A549 (cell line): ENCODE data around the gene CDKN2D. TPM values are rescaled to one million over a fixed set of nuclear protein-coding genes. Genes with fewer than 3 reads are reported as not detected.

ENCODE experiments used
- ATAC-seq, 2 experiments: fragments of 200-7000 bp in 1 of 2; fragments of >200 bp in 1 of 2; cut with Nextera tagmentation in 1 of 2; cut with Tn5 transposase in 1 of 2; 3 replicates each; pipeline versions ENCODE4 v1.8.0 to v1.9.1; 2018 to 2020; ENCODE audit warnings: mild to moderate bottlenecking in 1 of 2, moderate library complexity in 1 of 2
- CTCF ChIA-PET: fragments of 300-600 bp; sonication (Branson Sonifier 250); formaldehyde crosslinking; extraction: SDS; loops from one replicate; lab custom pipeline; 2021; ENCODE audit warnings: antibody characterized with exemption, inconsistent platforms; lab: Yijun Ruan, JAX
- POLR2A ChIA-PET: fragments of 350-600 bp; formaldehyde crosslinking; extraction: SDS; loops from one replicate; lab custom pipeline; 2021; ENCODE audit warnings: antibody characterized with exemption, inconsistent platforms; lab: Yijun Ruan, JAX
- DNase-seq, 2 experiments: peaks; one replicate each; pipeline versions ENCODE4 v3.0.0 to v3.0.0-alpha.2; 2011 to 2016; ENCODE audit warnings: low read depth in 1 of 2, low spot score in 1 of 2
- FAIRE-seq: peaks from 2 replicates; lab custom pipeline; 2011; peaks lifted over from hg19 to GRCh38; lab: Jason Lieb, UNC
- H3K27ac ChIP-seq, 2 experiments: fragments of >200 bp; sonication (Bioruptor Twin); formaldehyde crosslinking; 3 replicates each; pipeline ENCODE4 v1.5.1; 2016 to 2017
- H3K4me1 ChIP-seq: fragments of >200 bp; sonication (Bioruptor Twin); formaldehyde crosslinking; 3 replicates; pipeline ENCODE4 v1.6.1; 2016
- H3K4me2 ChIP-seq: fragments of >200 bp; sonication (Bioruptor Twin); formaldehyde crosslinking; 3 replicates; pipeline ENCODE4 v1.6.1; 2016
- H3K4me3 ChIP-seq: fragments of >200 bp; sonication (Bioruptor Twin); formaldehyde crosslinking; 3 replicates; pipeline ENCODE4 v1.5.1; 2016
- H3K9me3 ChIP-seq: fragments of >200 bp; sonication (Bioruptor Twin); formaldehyde crosslinking; 3 replicates; pipeline ENCODE4 v1.6.1; 2016
- CEBPB ChIP-seq, 2 experiments: fragments of >200 bp in 1 of 2; sonication (Bioruptor Twin) in 1 of 2; formaldehyde crosslinking in 1 of 2; IDR thresholded peaks; 2 replicates each; pipeline ENCODE4 v1.6.1; 2012 to 2016
- CHD2 ChIP-seq: fragments of 150-350 bp; IDR thresholded peaks from 2 replicates; pipeline ENCODE4 v1.6.1; 2014; ENCODE audit warnings: low read length; ENCODE audit not compliant: partially characterized antibody
- CHD4 ChIP-seq: fragments of 200-600 bp; sonication (generic); IDR thresholded peaks from 2 replicates; pipeline ENCODE4 v1.6.1; 2016; ENCODE audit warnings: antibody characterized with exemption, mild to moderate bottlenecking, borderline replicate concordance
- ELK1 ChIP-seq: fragments of 150-350 bp; IDR thresholded peaks from 2 replicates; pipeline ENCODE4 v1.6.1; 2014; ENCODE audit warnings: low read depth, mild to moderate bottlenecking, low read length
- EP300 ChIP-seq, 2 experiments: fragments of >200 bp; sonication (Bioruptor Twin); formaldehyde crosslinking; IDR thresholded peaks; 2 replicates in 1 of 2; 3 replicates in 1 of 2; pipeline ENCODE4 v1.6.1; 2016 to 2017
- FOSB ChIP-seq: fragments of 250-450 bp; sonication (Bioruptor Pico); IDR thresholded peaks from 2 replicates; pipeline ENCODE4 v1.5.0; 2020; ENCODE audit warnings: mild to moderate bottlenecking, moderate library complexity
- FOSL2 ChIP-seq, 2 experiments: fragments of 450-650 bp in 1 of 2; fragments of >200 bp in 1 of 2; sonication (Bioruptor Twin) in 1 of 2; formaldehyde crosslinking; IDR thresholded peaks; 2 replicates each; pipeline versions ENCODE4 v1.5.0 to v1.6.1; 2016 to 2020; ENCODE audit warnings: mild to moderate bottlenecking in 1 of 2, moderate library complexity in 1 of 2
- FOXS1 ChIP-seq: fragments of 250-450 bp; sonication (Bioruptor Pico); IDR thresholded peaks from 2 replicates; pipeline ENCODE4 v1.5.0; 2020; ENCODE audit warnings: mild to moderate bottlenecking, moderate library complexity
- HDAC2 ChIP-seq: fragments of 200-600 bp; sonication (generic); IDR thresholded peaks from 2 replicates; pipeline ENCODE4 v1.6.1; 2016
- HES2 ChIP-seq: fragments of >200 bp; sonication (Bioruptor Twin); formaldehyde crosslinking; IDR thresholded peaks from 2 replicates; pipeline ENCODE4 v1.6.1; 2016
- HEYL ChIP-seq: fragments of 250-450 bp; sonication (Bioruptor Pico); IDR thresholded peaks from 2 replicates; pipeline ENCODE4 v1.8.0; 2021; ENCODE audit warnings: mild to moderate bottlenecking, moderate library complexity
- HOXA7 ChIP-seq: fragments of 250-450 bp; sonication (Bioruptor Pico); IDR thresholded peaks from 2 replicates; pipeline ENCODE4 v1.5.0; 2020; ENCODE audit warnings: mild to moderate bottlenecking, moderate library complexity
- JUN ChIP-seq, 2 experiments: fragments of >200 bp; sonication (Bioruptor Twin); formaldehyde crosslinking; IDR thresholded peaks; 2 replicates in 1 of 2; 3 replicates in 1 of 2; pipeline ENCODE4 v1.6.1; 2016 to 2017
- JUNB ChIP-seq: fragments of >200 bp; sonication (Bioruptor Twin); formaldehyde crosslinking; IDR thresholded peaks from 2 replicates; pipeline ENCODE4 v1.6.1; 2016
- KDM5A ChIP-seq: fragments of 200-600 bp; sonication (generic); IDR thresholded peaks from 2 replicates; pipeline ENCODE4 v1.6.1; 2016; ENCODE audit warnings: antibody characterized with exemption, mild to moderate bottlenecking
- NFE2L2 ChIP-seq: fragments of 150-350 bp; conservative IDR thresholded peaks from 2 replicates; pipeline ENCODE4 v1.6.1; 2014; ENCODE audit warnings: low read length
- NPAS2 ChIP-seq: fragments of 250-450 bp; sonication (Bioruptor Pico); IDR thresholded peaks from 2 replicates; pipeline ENCODE4 v1.8.0; 2022; ENCODE audit warnings: mild to moderate bottlenecking, moderate library complexity, borderline replicate concordance
- POLR2AphosphoS2 ChIP-seq: conservative IDR thresholded peaks from 2 replicates; pipeline ENCODE4 v1.6.1; 2012; ENCODE audit warnings: low read length, improper control_type of control experiment, inconsistent platforms
- RFX5 ChIP-seq: fragments of 450-650 bp; IDR thresholded peaks from 2 replicates; pipeline ENCODE4 v1.7.1; 2014; ENCODE audit warnings: antibody characterized with exemption, mild to moderate bottlenecking, moderate library complexity
- RNF2 ChIP-seq: fragments of 200-600 bp; sonication (generic); IDR thresholded peaks from 2 replicates; pipeline ENCODE4 v1.6.1; 2016; ENCODE audit warnings: low read depth, mild to moderate bottlenecking, antibody characterized with exemption, moderate library complexity, borderline replicate concordance
- SMC3 ChIP-seq: fragments of >200 bp; sonication (Bioruptor Twin); formaldehyde crosslinking; IDR thresholded peaks from 3 replicates; pipeline ENCODE4 v1.6.1; 2018; ENCODE audit warnings: inconsistent platforms
- TFCP2L1 ChIP-seq: fragments of 250-450 bp; sonication (Bioruptor Pico); IDR thresholded peaks from 2 replicates; pipeline ENCODE4 v1.5.0; 2021; ENCODE audit warnings: mild to moderate bottlenecking
- TP53 ChIP-seq: fragments of 250-450 bp; sonication (Bioruptor Pico); IDR thresholded peaks from 2 replicates; pipeline ENCODE4 v1.5.0; 2021; ENCODE audit warnings: mild to moderate bottlenecking, moderate library complexity
- ZNF302 ChIP-seq: fragments of 250-450 bp; sonication (Bioruptor Pico); IDR thresholded peaks from 2 replicates; pipeline ENCODE4 v1.9.0; 2021; ENCODE audit warnings: inconsistent platforms, mild to moderate bottlenecking, moderate library complexity
- WGBS: methylation state at CpG from one replicate; pipeline ENCODE4 v1.1.6; 2017; ENCODE audit errors: missing lambda C conversion rate; 5-methylcytosine and 5-hydroxymethylcytosine counted together
- polyA plus RNA-seq, 4 experiments: library from polyadenylated mRNA; depleted of rRNA in 3 of 4; stranded (reverse); fragments of >200 nt; fragmentation: RNase III in 1 of 4; extraction: RNeasy Plus Mini Kit Qiagen cat#74134 plus additional on column Dnase treatment in 1 of 4; gene quantifications; 2 replicates in 3 of 4; 3 replicates in 1 of 4; pipeline ENCODE4 v1.2.3, GENCODE V29; 2011 to 2017
- TF ChIP-seq, protein P1 (sequence below): IDR thresholded peaks from 2 replicates; pipeline ENCODE4 v1.6.1; 2012; ENCODE audit warnings: low read depth, borderline replicate concordance
- TF ChIP-seq, protein P2 (sequence below): fragments of 250-450 bp; sonication (Bioruptor Pico); IDR thresholded peaks from 2 replicates; pipeline ENCODE4 v1.5.0; 2021; ENCODE audit warnings: mild to moderate bottlenecking, moderate library complexity, borderline replicate concordance
- TF ChIP-seq, protein P3 (sequence below): fragments of 250-450 bp; sonication (Bioruptor Pico); IDR thresholded peaks from 2 replicates; pipeline ENCODE4 v1.5.0; 2020; ENCODE audit warnings: low read depth, mild to moderate bottlenecking, moderate library complexity
- TF ChIP-seq, protein P4 (sequence below): fragments of 450-650 bp; IDR thresholded peaks from 2 replicates; pipeline ENCODE4 v1.6.1; 2014; ENCODE audit warnings: antibody characterized with exemption

The CDKN2D gene
- polyA plus RNA-seq, 2 of the 4 experiments (the other 2 are of a cell fraction) = 3.1 to 4.3 TPM

GRCh38 chr19:10587839-10588150, 19.0 kb upstream of the CDKN2D start:
- TF ChIP-seq HEYL (CRISPR knock-in tag) = no peak
- no peak for TF ChIP-seq NFE2L2
- TF ChIP-seq, protein P1, sequence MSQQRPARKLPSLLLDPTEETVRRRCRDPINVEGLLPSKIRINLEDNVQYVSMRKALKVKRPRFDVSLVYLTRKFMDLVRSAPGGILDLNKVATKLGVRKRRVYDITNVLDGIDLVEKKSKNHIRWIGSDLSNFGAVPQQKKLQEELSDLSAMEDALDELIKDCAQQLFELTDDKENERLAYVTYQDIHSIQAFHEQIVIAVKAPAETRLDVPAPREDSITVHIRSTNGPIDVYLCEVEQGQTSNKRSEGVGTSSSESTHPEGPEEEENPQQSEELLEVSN = no peak
- TF ChIP-seq, protein P2, sequence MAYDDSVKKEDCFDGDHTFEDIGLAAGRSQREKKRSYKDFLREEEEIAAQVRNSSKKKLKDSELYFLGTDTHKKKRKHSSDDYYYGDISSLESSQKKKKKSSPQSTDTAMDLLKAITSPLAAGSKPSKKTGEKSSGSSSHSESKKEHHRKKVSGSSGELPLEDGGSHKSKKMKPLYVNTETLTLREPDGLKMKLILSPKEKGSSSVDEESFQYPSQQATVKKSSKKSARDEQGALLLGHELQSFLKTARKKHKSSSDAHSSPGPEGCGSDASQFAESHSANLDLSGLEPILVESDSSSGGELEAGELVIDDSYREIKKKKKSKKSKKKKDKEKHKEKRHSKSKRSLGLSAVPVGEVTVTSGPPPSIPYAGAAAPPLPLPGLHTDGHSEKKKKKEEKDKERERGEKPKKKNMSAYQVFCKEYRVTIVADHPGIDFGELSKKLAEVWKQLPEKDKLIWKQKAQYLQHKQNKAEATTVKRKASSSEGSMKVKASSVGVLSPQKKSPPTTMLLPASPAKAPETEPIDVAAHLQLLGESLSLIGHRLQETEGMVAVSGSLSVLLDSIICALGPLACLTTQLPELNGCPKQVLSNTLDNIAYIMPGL (CRISPR knock-in tag) = no peak
- TF ChIP-seq NPAS2 = no peak
- TF ChIP-seq FOSL2 (IDR thresholded peaks at IDR 0.05) = no peak
- no peak for TF ChIP-seq FOSL2 (CRISPR knock-in tag; IDR thresholded peaks at IDR 0.05)
- TF ChIP-seq CHD2 = no peak
- no peak for TF ChIP-seq TFCP2L1
- TF ChIP-seq, protein P3, sequence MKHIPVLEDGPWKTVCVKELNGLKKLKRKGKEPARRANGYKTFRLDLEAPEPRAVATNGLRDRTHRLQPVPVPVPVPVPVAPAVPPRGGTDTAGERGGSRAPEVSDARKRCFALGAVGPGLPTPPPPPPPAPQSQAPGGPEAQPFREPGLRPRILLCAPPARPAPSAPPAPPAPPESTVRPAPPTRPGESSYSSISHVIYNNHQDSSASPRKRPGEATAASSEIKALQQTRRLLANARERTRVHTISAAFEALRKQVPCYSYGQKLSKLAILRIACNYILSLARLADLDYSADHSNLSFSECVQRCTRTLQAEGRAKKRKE (CRISPR knock-in tag) = no peak
- TF ChIP-seq TP53 = no peak
- TF ChIP-seq EP300 (IDR thresholded peaks at IDR 0.05) = no peak
- TF ChIP-seq, protein P4, sequence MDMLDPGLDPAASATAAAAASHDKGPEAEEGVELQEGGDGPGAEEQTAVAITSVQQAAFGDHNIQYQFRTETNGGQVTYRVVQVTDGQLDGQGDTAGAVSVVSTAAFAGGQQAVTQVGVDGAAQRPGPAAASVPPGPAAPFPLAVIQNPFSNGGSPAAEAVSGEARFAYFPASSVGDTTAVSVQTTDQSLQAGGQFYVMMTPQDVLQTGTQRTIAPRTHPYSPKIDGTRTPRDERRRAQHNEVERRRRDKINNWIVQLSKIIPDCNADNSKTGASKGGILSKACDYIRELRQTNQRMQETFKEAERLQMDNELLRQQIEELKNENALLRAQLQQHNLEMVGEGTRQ = no peak
- no peak for TF ChIP-seq POLR2AphosphoS2
- no peak for TF ChIP-seq HOXA7 (CRISPR knock-in tag)
- TF ChIP-seq FOSB (CRISPR knock-in tag) = no peak
- TF ChIP-seq KDM5A = no peak
- TF ChIP-seq CHD4 = no peak
- no peak for TF ChIP-seq ELK1
- ATAC-seq (no peak), FAIRE-seq (no peak), DNase-seq (no peak)
- Histone ChIP-seq H3K4me3 (no peak overlapping the region), H3K4me2 (no peak overlapping the region), H3K9me3 (no peaks in the 10 kb centered on the region), H3K4me1 (no peaks in the 10 kb centered on the region), H3K27ac (no peak overlapping the region)
- ChIA-PET CTCF (interaction anchor here (0.7 to 5.4 kb wide), 4 partner anchors 57 to 662 kb away, joined by 3 to 27 read pairs (median 4); no protein-coding TSS in a partner anchor), POLR2A (no interaction called here)
- 67% methylated on average over 2 of the region's 2 CpGs for WGBS

DNA sequence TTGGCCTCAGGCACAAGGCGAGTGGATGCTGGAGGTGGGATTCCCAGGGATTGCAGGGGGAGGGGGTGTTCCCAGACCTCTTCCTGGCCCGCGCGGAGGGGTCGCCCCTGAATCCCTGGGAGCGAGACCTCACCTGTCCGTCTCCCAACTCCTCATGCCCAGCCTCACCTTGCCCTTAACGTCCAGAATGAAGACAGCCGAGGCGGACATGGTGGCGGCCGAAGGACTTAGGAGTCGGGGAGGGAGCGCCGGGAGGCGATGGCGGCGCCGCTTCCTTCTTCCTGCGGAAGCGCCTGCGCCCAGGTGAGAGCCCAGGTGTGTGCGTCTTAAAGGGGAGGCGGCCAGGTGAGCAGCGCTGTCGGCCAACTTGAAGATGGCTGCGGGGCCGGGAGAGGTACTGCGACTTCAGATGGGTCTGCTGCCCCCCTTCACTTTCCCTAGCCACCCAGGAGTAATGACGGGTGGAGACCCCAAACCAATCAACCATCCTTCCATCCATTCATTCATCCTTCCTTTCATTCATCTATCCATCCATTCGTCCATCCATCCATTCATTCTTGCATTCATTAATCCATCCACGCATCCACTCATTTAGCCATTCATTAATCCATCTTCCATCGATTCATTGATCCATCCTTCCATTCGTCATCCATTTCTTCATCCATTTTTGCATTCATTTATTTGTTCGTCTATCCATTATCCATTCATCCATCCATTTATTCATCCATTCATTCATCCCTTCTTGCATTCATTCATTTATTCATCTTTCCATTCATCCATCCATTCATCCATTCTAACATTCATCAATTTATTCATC, 18.5 kb upstream of the CDKN2D start, which contains the start of gene AP1M2:
Gene AP1M2 (minus strand): TSS at position 291 of the 817 bp plus-strand sequence. CDS start 81 bp downstream, at position 210.
- Histone ChIP-seq H3K4me2 (no peak within 1 kb of the TSS), H3K4me1 (no peaks in the 10 kb centered on the region), H3K27ac (no peak within 1 kb of the TSS), H3K9me3 (no peaks in the 10 kb centered on the region), H3K4me3 (no peak within 1 kb of the TSS)
- DNase-seq (no peak), FAIRE-seq (no peak), ATAC-seq (no peak)
- 40% methylated on average over 29 of the region's 35 CpGs for WGBS
- ChIA-PET CTCF (no interaction called here), POLR2A (no interaction called here)
- no peak for TF ChIP-seq FOXS1
- TF ChIP-seq HES2 = no peak
- TF ChIP-seq HEYL (CRISPR knock-in tag) = no peak
- TF ChIP-seq CEBPB (IDR thresholded peaks at IDR 0.05) = no peak
- TF ChIP-seq RNF2 = no peak
- TF ChIP-seq HOXA7 (CRISPR knock-in tag) = no peak
- TF ChIP-seq NPAS2 = no peak
- no peak for TF ChIP-seq SMC3
- TF ChIP-seq ZNF302 (CRISPR knock-in tag) = no peak
- TF ChIP-seq, protein P2 (CRISPR knock-in tag) = no peak
- no peak for TF ChIP-seq JUNB
- no peak for TF ChIP-seq ELK1
- no peak for TF ChIP-seq HDAC2
- no peak for TF ChIP-seq JUN (IDR thresholded peaks at IDR 0.05)
- TF ChIP-seq RFX5 = no peak
- no peak for TF ChIP-seq NFE2L2
- TF ChIP-seq FOSB (CRISPR knock-in tag) = no peak
